ENCODE results near the gene FBXO44.

The FBXO44 gene

GRCh38 chr1:11708554-11709350 lies 54.1 kb downstream of the FBXO44 start:
- no peak for DNase-seq (ENCODE audit: low read depth)

GRCh38 chr1:11711490-11711889 lies 56.8 kb downstream of the FBXO44 start:
- no peak for DNase-seq (ENCODE audit: low read depth)

- DNase-seq (ENCODE audit: low read depth) = no peak
Measured at GRCh38 chr1:11712285-11712684, 57.6 kb downstream of the FBXO44 start.
